Fibroblast of skin of scalp (primary cell): ENCODE data around the gene NOXO1.

Experiments used
- DNase-seq: peaks from one replicate; pipeline ENCODE4 v3.0.0-alpha.2; 2013

NOXO1 gene

GRCh38 chr16:2009791-2010510 lies 28.7 kb upstream of the NOXO1 start, which contains the start of gene ZNF598:
ZNF598 (minus strand) TSS chr16:2009821.
- DNase-seq, result peak; percentile 93

- no peak for DNase-seq
These were observed 28.0 kb upstream of the NOXO1 start for GRCh38 chr16:2009164-2009711.

- DNase-seq, result peak; percentile 11
These were observed 27.4 kb upstream of the NOXO1 start for GRCh38 chr16:2008631-2009163.

- DNase-seq, result peak; percentile 55
These were observed 26.8 kb upstream of the NOXO1 start for GRCh38 chr16:2008009-2008526.

GRCh38 chr16:2007081-2007836 lies 26.0 kb upstream of the NOXO1 start:
- no peak for DNase-seq

GRCh38 chr16:2006317-2006716 lies 25.0 kb upstream of the NOXO1 start:
- DNase-seq, result no peak

GRCh38 chr16:2005646-2006045 lies 24.4 kb upstream of the NOXO1 start:
- DNase-seq, result no peak

- DNase-seq, result no peak
These were observed 23.7 kb upstream of the NOXO1 start for GRCh38 chr16:2004795-2005517.

- peak; percentile 85 for DNase-seq
These were observed 22.8 kb upstream of the NOXO1 start for GRCh38 chr16:2003827-2004641.

GRCh38 chr16:2003231-2003826 lies 22.1 kb upstream of the NOXO1 start:
- DNase-seq, result no peak

- no peak for DNase-seq
These were observed 21.3 kb upstream of the NOXO1 start for GRCh38 chr16:2002406-2003230.

GRCh38 chr16:2001456-2002355 lies 20.4 kb upstream of the NOXO1 start:
- no peak for DNase-seq

GRCh38 chr16:2001035-2001434 lies 19.8 kb upstream of the NOXO1 start:
- DNase-seq, result no peak

- no peak for DNase-seq
These were observed 18.7 kb upstream of the NOXO1 start for GRCh38 chr16:1999866-2000514.

GRCh38 chr16:1998852-1999801 lies 17.9 kb upstream of the NOXO1 start:
- no peak for DNase-seq

- DNase-seq, result no peak
These were observed 17.1 kb upstream of the NOXO1 start for GRCh38 chr16:1998360-1998835.
